HG02938 (cell line): ENCODE measurements around the gene ZCCHC7.

ENCODE experiments used
- ATAC-seq: cut with Tn5 transposase; IDR thresholded peaks from one replicate; pipeline ENCODE4 v1.9.1; 2021; ENCODE audit warnings: mild to moderate bottlenecking, moderate library complexity; ENCODE audit not compliant: unreplicated experiment

The ZCCHC7 gene

DNA sequence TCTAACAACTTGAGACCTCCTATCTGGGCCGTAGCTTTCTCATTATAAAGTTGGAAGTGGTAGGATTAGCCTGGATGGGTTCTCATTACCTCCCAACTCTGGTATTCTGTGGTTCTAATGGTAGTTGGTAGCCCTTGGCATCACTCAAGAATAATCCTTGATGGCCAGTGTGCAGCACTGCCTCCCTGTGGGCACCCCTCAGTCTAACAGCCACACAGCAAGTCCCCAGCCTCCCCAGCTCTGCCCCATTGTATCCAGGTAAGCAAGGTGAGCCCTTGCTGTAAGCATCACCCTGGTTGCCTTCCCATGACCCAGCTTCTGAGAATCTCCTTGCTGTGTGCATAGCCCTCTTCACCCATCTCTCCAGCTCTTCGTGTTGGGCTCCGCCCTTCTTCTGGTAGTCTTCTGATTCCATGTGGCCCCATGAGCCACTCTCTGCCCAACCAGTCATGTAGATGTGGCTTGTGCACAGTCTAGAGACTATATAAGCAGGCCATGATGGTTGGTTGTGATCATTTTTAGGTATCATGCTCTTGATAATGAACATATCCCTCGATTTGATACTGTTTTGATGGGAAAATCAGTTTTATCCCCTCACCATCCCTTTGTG is 244.5 kb downstream of the ZCCHC7 start:
- ATAC-seq = no peak

DNA sequence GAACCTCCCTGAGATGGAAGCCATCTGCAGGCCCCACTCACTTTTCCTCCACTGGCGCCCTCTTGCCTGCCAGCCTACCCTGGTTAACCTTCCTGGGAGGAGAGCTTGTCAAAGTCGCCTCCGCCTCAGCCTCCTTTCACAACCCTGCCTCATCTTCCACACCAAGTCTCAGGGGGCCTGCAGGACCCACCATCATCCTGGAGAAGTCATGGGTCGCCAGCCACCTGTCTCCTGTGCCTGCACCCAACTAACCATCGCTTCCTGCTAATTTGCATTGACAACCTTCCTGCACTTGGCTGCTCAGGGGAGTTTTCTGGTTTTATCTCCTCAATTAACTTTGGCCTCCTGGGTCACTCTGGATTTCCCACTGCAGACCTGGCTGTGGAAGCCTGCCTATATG is 249.3 kb downstream of the ZCCHC7 start:
- no peak for ATAC-seq

DNA sequence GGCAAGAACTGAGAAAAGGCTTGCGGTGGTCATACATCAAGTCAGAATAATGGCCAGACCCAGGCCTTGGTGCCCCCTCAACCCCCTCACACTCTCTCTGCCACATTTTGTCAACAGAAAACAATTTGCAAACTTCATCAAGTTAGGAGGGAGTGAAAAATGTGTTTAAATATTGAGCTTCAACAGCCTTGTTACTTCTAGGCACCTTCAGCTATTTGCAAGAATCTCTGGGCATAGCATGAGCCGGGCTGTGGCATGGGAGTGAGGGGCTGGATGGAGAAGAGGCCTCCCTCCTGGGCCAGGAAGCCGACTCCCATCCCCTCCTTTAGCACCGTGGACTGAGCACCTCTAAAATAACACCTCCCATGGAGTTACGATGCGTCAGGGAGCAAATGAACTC is 249.9 kb downstream of the ZCCHC7 start:
- ATAC-seq = no peak

- peak; percentile 69 for ATAC-seq
Measured at GRCh38 chr9:37370968-37371563, 250.7 kb downstream of the ZCCHC7 start.

DNA sequence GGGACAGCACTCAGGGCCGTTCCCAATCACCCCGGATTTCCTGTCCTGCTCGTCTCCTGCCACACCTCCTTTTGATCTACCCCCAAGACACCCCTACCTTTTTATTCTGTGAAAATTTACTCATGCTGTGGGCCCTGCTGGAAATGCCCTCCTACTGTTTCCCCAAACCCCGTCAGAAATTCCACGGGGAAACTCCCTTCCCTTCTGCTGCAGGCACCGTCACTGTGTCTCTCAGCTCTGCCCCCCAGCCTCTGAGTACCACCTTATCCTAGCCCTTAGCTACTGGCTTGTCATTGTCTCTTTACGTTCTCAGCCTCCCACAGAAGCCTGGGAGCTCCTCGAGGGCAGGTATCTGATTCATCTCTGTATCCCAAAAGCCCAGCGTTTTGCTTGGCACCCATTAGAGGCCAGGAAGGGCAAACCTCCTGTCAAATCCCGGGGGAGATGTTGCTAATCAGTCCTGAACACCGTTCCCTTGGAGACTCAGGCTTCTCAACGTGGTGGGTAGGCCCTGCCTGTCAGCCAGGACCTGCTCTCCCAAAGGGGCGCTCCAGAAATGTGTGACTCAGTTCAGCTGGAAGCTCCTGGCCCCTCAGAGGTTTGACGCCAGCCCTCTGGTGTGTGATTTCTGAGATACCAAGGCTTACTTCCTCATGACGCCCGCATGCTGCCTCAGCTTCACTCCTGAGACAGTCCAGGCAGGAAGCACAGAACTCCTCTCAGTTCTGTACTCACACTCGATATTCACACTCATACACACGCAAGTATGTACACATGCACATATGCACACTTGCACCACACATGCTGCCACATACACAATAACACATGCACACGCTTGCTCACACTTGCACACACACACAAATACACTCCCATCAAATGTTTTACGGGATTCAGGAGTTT is 251.4 kb downstream of the ZCCHC7 start:
- peak; percentile 10 for ATAC-seq

- no peak for ATAC-seq
Measured at GRCh38 chr9:37372839-37373238, 252.5 kb downstream of the ZCCHC7 start.

- no peak for ATAC-seq
Measured at GRCh38 chr9:37373621-37374020, 253.2 kb downstream of the ZCCHC7 start.

- ATAC-seq = peak; percentile 45
Measured at GRCh38 chr9:37374892-37375291, 254.5 kb downstream of the ZCCHC7 start.

- ATAC-seq = no peak
Measured at GRCh38 chr9:37377688-37378612, 257.6 kb downstream of the ZCCHC7 start.

GRCh38 chr9:37378613-37379004 is 258.2 kb downstream of the ZCCHC7 start:
- no peak for ATAC-seq

GRCh38 chr9:37379835-37380234 is 259.5 kb downstream of the ZCCHC7 start:
- no peak for ATAC-seq

- no peak for ATAC-seq
Measured at GRCh38 chr9:37380570-37380969, 260.2 kb downstream of the ZCCHC7 start.

- no peak for ATAC-seq
Measured at GRCh38 chr9:37381094-37381741, 260.8 kb downstream of the ZCCHC7 start.

- no peak for ATAC-seq
Measured at GRCh38 chr9:37382161-37382981, 262.0 kb downstream of the ZCCHC7 start.

DNA sequence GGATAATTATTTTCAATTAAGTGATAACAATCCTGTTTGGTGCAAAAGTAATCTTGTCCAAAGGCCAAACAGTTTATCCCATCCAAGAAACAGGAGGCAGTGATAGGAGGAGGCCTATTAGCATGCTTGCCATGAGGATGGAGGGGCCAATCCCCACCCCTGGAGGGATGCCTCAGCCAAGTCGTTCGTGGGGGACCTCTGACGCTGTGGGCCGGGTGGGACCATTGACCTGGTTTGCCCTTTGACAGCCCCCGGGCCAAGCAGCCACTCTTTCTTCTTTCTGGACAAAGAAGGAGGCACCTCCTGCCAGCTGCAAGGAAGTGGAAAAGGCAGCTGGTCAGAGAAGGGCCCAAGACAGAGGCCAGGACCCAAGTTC is 262.6 kb downstream of the ZCCHC7 start:
- ATAC-seq = no peak

GRCh38 chr9:37383393-37383792 is 263.0 kb downstream of the ZCCHC7 start:
- no peak for ATAC-seq

DNA sequence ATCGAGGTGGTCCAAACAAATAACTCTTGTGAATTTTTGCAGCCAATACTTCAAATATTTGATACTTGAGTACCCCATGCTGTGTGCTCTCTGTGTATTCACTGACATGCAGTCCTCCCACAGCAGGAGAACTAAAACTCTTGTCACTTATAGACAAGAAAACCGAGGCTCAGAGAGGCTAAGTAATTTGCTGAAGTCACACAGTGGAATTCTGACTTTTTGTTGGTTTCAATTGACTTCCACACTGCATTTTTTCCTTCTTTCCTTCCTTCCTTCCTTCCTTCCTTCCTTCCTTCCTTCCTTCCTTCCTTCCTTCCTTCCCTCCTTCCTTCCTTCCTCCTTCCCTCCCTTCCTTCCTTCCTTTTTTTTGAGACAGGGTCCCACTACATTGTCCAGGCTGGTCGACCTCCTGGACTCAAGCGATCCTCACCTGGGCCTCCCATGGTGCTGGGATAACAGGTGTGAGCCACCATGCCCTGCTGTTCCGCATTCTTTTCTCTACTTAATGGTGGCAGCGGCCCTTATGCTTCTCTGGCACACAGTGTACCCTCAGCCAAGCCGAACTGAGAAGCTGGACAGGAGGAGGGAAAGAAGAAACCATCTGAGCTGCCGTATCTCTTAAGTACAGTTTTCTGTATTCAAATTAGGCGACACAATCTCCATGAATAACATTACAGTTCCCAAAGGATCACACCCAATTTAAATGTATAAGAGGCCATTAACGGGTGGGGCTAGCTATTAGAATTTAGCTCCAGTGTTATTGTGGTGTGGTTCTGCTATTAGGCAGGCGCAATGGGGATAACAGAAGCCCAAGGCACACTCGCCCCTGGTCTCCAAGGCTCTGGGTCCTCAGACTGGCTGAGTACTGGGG is 263.7 kb downstream of the ZCCHC7 start:
- no peak for ATAC-seq

DNA sequence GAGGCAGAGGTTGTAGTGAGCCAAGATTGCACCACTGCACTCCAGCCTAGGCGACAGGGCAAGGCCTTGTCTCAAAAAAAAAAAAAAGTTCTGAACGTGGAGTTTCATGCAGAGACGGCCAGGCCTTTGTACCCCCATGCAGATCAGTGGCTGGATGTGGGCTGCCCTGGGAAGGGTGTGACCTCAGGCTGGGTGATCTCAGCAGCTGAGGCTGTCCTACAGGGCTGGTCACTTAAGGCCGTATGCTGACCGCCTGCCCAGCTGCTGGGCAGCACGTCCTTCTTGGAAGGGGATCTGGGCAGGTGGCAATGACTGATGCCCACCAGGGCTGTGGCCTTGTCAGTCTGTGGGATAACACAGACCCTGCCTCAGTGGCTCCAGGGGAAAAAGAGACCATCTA is 264.9 kb downstream of the ZCCHC7 start:
- ATAC-seq = no peak

- ATAC-seq = no peak
Measured at GRCh38 chr9:37386988-37387387, 266.6 kb downstream of the ZCCHC7 start.
